NK-92 treated with Interleukin-12 subunit alpha and Interleukin-12 subunit beta, amount 100 ng/mL, for 24 hours (cell line): ENCODE data around the gene PRKCH.
A peak's percentile ranks its signal among the peaks of the same experiment; 100 is the strongest.
"Not testable (repeated sequence)": the region's sequence is repeated elsewhere in the genome, so short reads cannot be mapped to it uniquely, and the experiment has no call there.

Experiments
- DNase-seq: peaks from one replicate; lab custom pipeline; 2025; lab: John Stamatoyannopoulos, UW

PRKCH gene

DNA sequence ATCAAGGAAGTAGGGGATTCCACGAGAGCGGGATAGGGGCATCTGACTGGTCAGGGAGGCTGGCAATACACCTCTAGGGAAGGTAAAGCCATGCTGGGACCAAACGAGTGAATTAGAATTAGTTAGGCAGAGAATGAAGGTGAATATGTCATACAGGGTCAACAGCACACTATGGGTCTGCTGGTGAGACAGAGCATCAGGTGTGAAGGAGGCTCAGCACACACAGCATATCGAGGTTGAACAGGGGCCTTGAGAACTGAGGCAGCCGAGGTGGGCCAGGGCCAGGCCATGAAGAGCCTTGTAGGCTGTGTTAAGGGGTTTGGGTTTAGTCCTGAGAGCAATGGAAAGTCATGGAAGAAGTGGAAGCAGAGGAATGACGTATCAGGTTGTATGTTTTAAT lies 137.8 kb downstream of the PRKCH start:
- no peak for DNase-seq

DNA sequence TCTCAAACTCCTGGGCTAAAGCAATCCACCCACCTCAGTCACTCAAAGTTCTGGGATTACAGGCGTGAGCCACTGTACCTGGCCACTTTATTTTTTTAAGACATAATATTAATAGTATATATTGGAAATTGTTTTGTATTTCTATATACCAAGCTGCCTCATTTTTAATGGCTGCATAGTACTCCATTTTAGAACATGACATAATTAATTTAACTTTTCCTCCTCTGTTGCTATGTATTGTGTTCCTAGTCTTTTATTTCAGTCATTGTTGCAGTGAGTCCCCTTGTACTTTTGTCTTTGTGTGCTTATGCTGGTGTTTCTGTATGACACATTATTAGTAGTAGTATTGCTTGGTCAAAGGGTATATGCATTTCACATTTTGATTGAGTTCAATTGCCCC lies 138.7 kb downstream of the PRKCH start:
- no peak for DNase-seq

DNA sequence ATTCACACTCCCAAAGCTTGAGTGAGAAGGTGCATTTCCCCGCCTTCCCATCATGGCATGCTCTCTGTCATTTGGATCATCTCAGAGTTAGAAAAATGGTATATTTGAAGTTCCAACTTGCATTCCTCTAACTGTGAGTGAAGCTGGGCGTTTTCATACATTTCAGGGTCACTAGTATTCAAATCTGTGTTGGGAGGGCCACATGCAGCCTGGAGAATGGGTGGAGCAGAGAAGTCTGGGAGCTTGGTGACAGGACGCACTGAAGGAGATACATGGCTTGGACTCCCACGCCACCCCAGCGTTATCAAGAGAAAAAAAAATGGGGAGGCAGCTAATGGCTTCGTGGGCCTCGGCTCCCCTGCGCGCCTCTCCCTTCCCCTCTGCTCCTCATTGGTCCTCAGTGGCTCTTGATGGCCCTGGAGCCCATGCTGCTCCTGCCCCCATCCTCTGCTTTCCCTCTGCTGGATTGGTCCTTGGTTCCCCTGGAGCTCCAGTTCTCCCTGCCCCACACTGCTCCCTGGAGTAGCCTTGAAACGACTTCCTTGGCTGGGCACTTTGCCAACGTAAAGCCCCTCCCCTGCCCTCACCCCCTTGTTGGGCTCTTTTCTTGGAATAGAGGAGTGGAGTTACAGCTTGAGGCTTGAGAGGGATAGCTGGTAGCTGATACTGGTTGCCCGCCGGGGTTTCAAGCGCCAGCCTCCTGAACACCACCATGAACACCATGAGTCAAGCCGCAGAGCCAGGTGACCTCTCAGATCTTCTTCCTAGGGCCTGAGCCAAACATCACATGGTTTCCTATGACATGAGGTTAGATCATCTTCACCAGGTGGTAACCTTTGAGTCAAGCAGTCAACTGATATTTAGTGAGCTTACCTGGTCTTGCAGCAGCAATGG lies 139.6 kb downstream of the PRKCH start:
- DNase-seq, result no peak

DNA sequence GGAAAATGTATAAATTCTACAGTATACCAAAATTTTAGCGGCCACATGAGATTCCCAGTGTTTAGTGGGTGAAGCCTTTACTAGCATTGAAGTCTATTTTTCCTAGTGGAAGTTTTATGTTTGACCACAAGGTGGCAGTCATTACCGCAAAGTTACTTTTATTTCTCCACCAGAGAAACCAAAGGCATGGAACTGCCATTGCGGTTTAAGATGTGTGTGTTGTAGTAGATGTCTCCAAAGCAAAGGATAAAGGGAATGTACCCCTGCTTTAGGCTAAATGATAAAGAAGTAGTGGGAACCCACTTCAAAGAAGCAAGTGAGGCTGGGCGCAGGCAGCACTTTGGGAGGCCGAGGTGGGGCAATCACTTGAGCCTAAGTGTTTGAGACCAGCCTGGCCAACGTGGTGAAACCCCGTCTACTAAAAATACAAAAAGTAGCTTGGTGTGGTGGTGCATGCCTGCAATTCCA lies 140.5 kb downstream of the PRKCH start:
- DNase-seq, result no peak

DNA sequence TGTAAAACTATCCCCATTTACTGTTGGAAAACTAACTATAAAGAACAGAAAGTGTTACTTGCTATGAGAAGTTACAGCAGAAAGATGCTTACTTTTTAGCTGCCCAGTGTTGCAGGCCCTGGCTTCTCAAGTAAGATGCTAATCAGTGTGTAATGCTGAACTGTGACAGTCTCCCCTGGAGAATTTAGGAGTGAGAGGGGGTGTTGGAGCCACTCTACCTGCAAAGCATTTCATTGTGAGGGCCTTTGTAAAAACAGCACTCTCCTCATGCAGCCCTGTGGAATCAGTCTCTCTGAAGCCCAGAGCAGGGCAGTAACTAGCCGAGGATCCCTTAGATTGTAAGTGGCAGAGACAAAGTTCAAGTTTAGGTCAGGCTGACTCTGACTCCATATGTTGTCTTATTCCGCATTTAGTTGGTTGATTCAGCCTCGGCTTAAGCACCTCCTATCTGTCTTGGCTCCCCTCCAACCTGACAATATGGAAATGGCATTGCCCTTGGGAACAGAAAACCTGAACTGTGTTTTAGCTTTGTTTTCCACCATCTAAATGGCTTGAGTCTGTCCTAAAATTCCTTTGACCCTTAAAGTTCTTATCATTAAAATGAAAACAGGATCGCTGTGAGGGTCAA lies 141.3 kb downstream of the PRKCH start:
- no peak for DNase-seq

DNA sequence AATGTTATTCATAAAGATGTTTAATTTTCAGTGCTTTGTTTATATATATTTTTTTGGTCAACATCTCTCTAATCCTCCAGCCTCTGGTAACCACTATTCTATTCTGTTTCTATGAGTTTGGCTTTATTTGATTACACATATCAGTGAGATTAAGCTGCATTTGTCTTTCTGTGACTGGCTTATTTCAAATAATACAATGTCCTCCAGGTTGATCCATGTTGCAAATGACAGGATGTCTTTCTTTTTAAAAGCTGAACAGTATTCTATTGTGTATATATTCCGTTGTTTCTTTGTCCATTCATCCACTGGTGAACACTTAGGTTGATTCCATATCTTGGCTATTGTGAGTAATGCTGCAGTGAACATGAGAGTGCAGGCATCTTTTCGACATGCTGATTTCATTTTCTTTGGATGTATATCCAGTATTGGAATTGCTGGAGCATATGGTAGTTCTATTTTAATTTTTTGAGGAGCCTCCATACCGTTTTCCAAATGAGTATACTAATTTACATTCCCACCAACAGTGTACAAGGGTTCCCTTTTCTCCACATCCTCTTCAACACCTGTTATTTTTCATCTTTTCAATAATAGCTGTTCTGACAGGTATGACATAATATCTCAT lies 142.4 kb downstream of the PRKCH start:
- no peak for DNase-seq

DNA sequence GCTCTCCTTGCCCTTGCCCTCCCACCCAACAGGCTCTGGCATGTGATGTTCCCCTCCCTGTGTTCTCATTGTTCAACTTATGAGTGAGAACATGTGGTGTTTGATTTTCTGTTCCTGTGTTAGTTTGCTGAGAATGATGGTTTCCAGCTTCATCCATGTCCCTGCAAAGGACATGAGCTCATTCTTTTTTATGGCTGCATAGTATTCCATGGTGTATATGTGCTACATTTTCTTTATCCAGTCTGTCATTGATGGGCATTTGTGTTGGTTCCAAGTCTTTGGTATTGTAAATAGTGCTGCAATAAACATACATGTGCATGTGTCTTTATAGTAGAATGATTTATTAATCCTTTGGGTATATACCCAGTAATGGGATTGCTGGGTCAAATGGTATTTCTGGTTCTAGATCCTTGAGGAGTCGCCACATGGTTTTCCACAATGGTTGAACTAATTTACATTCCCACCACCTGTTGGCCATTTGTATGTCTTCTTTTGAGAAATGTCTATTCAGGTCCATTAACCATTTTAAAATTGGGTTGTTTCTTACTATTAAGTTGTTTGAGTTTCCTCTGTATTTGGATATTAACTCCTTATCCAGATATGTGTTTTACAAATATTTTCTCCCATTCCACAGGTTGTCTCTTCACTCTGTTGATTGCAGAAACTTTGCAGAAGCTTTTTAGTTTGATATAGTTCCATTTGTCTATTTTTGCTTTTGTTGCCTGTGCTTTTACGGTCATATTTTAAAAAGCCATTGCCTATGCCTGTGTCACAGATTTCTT lies 143.4 kb downstream of the PRKCH start:
- DNase-seq, result not testable (repeated sequence)

DNA sequence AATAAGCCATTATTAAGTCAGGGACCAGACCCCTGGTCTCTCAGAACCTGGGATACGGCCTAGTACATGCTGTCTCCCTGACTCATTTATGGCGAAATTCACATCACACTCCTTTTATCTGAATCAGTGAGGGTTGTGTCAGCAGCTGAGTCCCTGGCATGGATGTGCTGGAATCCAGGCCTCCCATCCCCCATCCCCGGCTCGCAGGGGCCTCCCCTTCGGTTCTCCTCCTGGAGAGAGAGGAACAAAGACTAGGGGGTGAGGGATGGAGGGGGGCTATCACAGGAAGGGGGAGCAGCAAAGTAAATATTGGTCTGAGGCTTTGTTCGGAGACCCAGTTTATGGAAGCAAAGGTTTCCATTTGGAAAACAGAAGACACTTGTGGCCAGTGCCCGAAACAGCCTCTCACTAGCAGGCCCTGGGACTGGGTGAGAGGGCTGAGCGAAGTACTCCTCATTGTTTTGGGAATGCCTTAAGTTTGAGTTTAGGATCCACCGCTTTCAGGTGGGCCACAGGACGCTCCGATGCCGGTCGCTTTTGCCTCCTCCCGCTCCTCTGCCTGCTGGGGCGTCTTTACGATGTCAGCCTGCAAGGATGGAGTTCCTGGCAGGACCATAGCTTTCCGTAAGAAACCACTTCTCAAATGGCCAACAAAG lies 145.0 kb downstream of the PRKCH start:
- DNase-seq, result no peak

DNA sequence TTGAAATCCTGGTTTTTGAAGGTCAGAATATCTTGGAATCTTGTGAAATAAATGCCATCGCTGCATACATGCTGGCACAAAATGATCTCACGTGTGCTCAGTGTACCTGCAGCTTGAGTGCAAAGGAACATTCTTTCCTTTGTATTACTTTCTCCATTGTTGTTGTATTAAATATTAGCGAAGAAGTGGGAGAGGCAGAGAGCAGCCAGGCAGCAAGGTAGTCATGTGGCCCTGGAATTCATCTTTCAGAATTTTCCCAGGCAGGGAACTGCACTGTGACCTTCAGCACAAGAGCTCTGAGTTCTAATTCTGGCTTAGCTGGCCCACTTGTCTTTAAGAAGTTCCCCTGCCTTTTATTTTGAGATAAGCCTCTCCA lies 145.5 kb downstream of the PRKCH start:
- no peak for DNase-seq

DNA sequence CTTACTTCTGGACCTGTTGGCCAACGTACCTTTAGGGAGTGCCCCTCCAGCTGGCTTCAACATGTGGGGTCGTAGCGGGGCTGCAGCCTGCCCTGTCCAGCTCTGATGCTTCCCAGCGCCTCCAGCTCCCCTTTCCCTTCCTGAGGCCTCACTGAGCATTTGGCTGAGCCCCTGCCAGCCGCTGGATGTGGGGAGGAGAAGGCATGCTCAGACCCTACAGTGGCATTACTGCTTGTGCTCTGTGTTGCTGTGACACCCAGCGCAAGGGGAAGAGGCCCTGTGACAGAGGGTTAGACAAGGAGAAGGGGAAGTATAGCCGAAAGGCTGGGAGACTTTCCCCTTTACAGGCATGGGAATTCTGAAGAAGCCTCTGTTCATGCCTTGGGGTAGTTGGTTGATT lies 145.9 kb downstream of the PRKCH start:
- no peak for DNase-seq

DNA sequence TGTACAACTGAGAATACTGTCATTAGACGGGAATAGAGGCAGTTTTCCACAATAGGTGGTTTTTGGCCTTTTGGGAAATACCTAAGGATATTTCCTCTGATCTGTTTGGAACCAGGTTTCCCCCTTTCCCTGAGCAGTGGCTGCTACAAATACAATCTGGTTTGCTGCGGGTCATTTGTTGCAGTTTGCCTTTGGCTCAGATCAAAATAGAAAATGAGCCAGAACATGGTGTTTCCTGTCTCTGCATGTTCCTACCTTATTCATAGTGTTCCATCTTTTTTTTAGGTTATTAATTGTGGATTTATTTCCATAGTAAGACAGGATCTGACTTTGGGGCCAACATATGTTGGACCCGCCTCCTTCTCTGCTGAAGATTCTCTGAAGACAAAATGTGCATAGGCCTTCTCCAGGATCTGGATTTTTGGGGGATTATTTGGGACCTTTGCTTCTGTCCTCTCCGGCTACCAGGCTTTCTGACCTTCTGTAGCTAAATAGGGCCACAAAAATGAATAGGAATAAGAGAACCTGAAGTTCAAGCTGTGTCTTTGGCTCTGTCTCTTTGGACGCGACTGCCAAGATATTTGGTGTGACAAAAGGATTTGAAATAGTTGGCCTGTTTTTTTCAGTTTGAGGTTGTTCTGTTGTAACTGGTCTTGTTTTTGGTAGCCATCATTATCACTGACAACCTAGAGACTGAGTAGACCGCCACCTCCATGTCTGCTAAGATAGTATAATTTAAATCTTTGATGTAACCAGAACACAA lies 146.9 kb downstream of the PRKCH start:
- no peak for DNase-seq

DNA sequence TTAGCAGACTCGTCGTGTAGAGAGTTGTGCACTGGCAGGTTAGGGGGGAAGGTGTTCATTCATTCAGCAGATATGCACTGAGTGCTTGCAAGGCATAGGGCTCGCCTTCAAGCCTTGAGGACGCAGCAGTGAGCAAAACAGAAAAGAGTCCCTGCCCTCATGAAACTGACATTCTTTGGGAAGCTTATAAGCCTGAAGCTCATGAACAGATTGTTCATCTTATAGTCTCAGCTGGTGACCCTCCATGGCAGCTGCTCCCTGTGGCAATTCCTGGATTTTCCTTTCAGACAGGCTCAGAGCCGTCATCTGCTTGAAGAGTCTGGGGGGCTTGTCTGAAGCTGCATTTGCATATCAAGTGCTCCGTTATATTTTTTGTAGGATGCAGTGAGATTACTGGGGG lies 148.4 kb downstream of the PRKCH start:
- no peak for DNase-seq

DNA sequence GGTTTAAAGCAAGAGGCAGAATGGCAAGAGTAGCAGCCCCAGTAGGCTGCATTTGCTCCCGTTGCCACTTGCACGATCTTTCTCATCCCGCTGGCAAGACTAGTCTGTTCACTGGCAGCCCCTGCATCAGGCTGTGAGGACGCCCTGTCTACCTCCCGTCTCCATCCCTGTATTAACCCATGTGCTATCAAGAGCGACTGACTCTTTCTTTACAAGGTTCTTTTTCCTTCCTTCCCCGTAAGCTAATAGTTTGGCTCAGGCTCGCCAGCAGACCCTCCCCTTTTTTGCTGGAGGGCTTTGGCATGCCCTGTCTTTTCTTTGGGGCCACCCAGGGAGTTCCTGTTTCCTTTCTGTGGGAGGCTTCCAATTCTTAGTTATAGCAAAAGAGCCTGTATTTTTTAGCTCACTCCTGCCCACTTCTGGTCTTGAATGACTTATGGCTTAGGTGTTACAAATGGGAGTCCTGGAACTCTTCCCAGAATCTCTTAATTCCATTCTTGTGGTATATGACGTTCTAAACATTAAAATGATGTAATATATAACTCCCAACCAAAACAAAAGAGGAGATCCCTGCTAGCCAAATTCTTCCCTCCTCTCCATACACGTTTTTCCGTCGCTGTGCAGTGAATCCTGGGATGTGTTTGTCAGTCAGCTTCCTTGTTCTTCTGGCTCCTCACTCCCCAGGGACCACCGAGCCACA lies 149.0 kb downstream of the PRKCH start:
- no peak for DNase-seq

DNA sequence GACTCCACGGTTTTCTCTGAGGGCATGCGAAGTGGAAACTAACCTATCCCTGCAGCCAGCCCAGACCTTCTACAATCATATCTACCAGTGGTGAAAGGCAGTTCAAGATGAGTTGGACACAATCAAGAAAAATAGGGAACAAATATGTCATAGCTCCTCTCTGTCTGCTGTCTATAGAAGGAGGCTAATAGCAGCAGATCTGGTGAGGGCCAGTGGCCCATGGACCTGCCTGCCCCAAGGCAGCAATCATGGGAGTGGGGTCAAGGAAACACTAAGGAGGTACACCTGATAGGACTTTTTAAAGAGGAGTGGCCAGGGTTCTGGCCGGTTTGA lies 149.5 kb downstream of the PRKCH start:
- no peak for DNase-seq

DNA sequence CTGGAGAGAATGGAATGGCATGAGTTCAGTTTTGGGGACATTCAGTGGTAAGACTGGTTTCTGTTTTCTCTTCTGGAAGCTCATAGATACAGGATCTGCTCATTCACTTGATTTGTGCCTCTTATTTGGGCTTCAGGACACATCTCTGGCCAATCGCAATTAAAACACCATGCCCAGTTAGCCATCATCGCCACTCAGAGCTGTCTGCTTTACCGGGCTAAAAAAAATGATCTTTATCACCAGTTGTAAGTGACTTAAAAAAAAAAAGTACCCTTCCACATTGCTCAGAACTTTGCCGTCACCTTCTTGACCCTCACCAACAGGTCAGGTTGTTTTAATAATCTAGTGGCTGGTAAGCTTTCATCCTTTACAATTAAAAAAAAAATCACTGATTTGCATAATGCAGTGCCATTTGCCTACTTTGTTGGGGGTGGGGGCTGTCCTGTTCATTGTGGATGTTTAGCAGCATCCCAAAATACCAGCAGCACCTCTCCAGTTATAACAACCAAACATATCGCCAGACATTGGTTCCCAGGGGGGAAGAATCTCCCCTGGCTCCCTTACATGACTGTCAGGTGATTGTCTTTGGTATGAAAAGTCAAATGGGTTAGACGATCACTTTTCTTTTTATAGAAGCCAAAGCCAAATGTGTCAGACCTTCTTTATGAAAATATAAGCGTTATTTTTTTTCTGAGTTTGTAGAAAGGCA lies 150.1 kb downstream of the PRKCH start:
- DNase-seq, result no peak

DNA sequence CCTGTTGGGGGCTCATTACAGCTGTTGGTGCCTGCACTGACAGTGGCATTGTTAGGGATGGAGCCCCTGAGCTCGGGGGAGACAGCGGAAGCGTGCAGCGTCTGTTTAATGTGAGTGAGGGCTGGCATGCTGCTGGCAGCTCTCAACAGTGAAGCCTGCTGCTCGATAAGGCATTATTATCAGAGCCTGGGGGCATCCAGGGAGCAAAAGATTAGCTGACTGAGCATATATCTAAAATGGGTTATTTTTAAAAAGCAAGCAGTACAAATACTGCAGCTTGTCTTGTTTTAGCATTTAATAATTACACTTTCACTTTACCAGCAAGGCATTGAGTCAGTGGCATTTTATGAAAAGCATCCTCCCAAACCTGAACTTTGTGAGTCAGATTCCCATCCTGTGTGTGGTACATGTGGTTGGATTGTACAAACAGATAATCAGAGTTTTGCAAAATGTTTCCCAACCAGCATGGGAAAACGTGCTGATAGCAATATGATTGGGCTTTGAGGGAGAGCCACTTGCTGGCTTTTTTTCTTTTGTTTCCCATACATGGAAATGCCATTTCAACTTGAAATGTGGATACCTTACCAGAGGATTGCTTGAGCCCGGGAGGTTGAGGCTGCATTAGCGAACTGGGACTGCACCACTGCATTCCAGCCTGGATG lies 150.8 kb downstream of the PRKCH start:
- no peak for DNase-seq

DNA sequence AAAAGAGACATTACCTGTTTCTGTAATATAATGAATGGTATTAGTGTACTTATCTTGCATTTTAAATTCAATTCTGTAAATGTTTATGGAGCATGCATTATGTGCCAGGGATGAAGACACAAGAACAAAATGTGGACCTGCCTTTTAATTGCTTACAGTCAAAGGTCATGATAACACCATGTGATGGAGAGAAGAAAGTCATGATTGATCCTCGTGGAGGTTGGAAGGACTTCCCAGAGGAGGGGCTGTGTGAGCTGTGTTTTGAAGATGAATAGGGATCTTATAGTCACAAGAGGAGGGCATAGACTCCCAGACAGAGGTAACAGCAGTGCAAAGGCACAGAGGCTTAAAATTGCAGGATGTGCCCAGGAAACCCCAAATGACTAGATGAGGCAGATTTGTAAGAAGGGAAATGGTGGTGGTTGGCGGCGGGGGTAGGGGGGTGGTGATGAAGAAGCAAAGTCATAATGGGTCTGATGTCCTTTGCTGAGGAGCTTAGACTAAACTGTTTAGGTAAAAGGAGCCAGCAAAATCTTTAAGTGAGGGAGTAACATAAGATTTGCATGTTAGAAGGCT lies 151.5 kb downstream of the PRKCH start:
- peak; percentile 51 for DNase-seq

DNA sequence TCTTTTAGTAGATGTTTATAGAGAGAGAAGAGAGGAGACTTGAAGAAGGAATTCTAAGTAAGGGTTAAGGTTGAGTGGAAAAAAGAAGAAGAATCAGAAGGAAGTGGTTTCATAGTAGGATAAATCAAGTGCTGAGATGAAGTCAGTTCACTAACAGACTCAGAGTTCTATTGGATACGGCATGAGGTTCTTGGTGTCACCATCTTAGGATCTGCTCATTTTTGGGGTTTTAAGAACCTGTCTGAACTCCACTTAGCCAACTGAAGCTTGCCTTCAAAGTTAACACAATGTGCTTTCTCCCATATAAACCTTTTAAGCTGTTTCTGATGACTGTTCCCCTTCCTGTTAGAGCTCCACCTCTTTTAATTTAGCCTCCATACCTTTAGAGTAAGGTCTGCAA lies 152.6 kb downstream of the PRKCH start:
- no peak for DNase-seq

DNA sequence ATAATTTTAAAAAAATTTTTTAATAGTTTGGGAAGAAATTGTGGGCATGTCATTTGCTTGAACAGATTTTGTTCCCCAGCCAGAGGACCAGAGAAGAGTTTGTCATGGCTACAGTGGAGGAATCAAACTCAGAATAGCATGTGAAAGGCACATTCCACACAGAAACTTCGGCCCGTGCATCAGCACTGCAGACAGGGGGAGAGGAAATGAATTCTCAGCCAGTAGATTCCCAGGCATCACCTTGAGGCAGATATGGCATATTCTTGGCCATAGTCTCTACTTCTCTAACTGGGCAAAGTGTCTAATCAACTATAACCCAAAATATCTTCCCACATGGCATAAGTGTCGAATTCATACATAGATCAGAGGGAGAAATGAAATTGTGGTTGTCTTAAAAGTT lies 153.3 kb downstream of the PRKCH start:
- no peak for DNase-seq
